Parathyroid adenoma (tissue), 2 donors: Measurements from ENCODE around the gene PDE4A.

Source experiments
- H2AFZ ChIP-seq: fragments of 300-600 bp; sonication (generic); one replicate; pipeline ENCODE4 v1.7.0; 2017; ENCODE audit warnings: antibody characterized with exemption, mild to moderate bottlenecking
- H3K27ac ChIP-seq: fragments of 300-600 bp; sonication (generic); one replicate; pipeline ENCODE4 v1.7.0; 2017
- H3K27me3 ChIP-seq: fragments of 300-600 bp; sonication (generic); one replicate; pipeline ENCODE4 v1.7.0; 2017; ENCODE audit warnings: low read length; ENCODE audit not compliant: control insufficient read depth, insufficient read depth
- H3K36me3 ChIP-seq: fragments of 300-600 bp; sonication (generic); one replicate; pipeline ENCODE4 v1.7.0; 2017; ENCODE audit warnings: low read length; ENCODE audit not compliant: control insufficient read depth, insufficient read depth
- H3K4me1 ChIP-seq: fragments of 300-600 bp; sonication (generic); one replicate; pipeline ENCODE4 v1.7.0; 2017; ENCODE audit warnings: control low read depth
- H3K4me2 ChIP-seq: fragments of 300-600 bp; sonication (generic); one replicate; pipeline ENCODE4 v1.7.0; 2017; ENCODE audit warnings: low read length
- H3K4me3 ChIP-seq: fragments of 300-600 bp; sonication (generic); one replicate; pipeline ENCODE4 v1.7.0; 2017; ENCODE audit warnings: low read depth, low read length
- H3K79me2 ChIP-seq: fragments of 300-600 bp; sonication (generic); one replicate; pipeline ENCODE4 v1.7.0; 2017; ENCODE audit warnings: control low read depth
- H3K9ac ChIP-seq: fragments of 300-600 bp; sonication (generic); one replicate; pipeline ENCODE4 v1.7.0; 2017; ENCODE audit warnings: mild to moderate bottlenecking
- H3K9me3 ChIP-seq: fragments of 300-600 bp; sonication (generic); one replicate; pipeline ENCODE4 v1.7.0; 2017; ENCODE audit warnings: low read length; ENCODE audit not compliant: control insufficient read depth
- CTCF ChIP-seq: fragments of 300-600 bp; sonication (generic); IDR thresholded peaks from one replicate; pipeline ENCODE4 v1.7.0; 2017; ENCODE audit warnings: antibody characterized with exemption, mild to moderate bottlenecking
- donor health status: primary hyperparathyroidism.

Gene PDE4A

GRCh38 chr19:10416380-10417257 is 3.7 kb upstream of the PDE4A start:
- Histone ChIP-seq H3K27me3 (no peaks in the 10 kb centered on the region), H3K4me2 (peak overlapping the region; percentile 74), H3K9ac (no peak overlapping the region), H3K27ac (peak overlapping the region; percentile 20), H3K9me3 (no peaks in the 10 kb centered on the region), H2AFZ (peak overlapping the region; percentile 80), H3K79me2 (no peaks in the 10 kb centered on the region), H3K4me1 (peaks cover 21% of the 10 kb centered on the region), H3K4me3 (peak overlapping the region; percentile 62), H3K36me3 (no peaks in the 10 kb centered on the region)
- peak; percentile 82 for TF ChIP-seq CTCF

GRCh38 chr19:10417541-10418234 is 2.6 kb upstream of the PDE4A start:
- Histone ChIP-seq H3K27me3 (no peaks in the 10 kb centered on the region), H3K9me3 (no peaks in the 10 kb centered on the region), H3K4me2 (no peak overlapping the region), H3K79me2 (no peaks in the 10 kb centered on the region), H3K9ac (no peak overlapping the region), H3K4me3 (no peak overlapping the region), H2AFZ (no peak overlapping the region), H3K4me1 (peaks cover 21% of the 10 kb centered on the region), H3K36me3 (no peaks in the 10 kb centered on the region), H3K27ac (no peak overlapping the region)
- TF ChIP-seq CTCF: no peak

- Histone ChIP-seq H3K27me3 (no peaks in the 10 kb centered on the region), H3K4me3 (no peak overlapping the region), H3K79me2 (no peaks in the 10 kb centered on the region), H3K9me3 (no peaks in the 10 kb centered on the region), H3K9ac (no peak overlapping the region), H3K36me3 (no peaks in the 10 kb centered on the region), H2AFZ (no peak overlapping the region), H3K4me1 (peaks cover 21% of the 10 kb centered on the region), H3K27ac (no peak overlapping the region), H3K4me2 (no peak overlapping the region)
- no peak for TF ChIP-seq CTCF
Observed at GRCh38 chr19:10418235-10418484, 2.2 kb upstream of the PDE4A start.

GRCh38 chr19:10418485-10419199 is 1.7 kb upstream of the PDE4A start:
- Histone ChIP-seq H2AFZ (no peak overlapping the region), H3K27me3 (no peaks in the 10 kb centered on the region)
- TF ChIP-seq CTCF: no peak

More at GRCh38 chr19:10418485-10419199, 1.7 kb upstream of the PDE4A start:
- no peak overlapping the region for H3K27ac ChIP-seq
- H3K9me3 ChIP-seq: no peaks in the 10 kb centered on the region
- H3K9ac ChIP-seq: no peak overlapping the region
- H3K4me3 ChIP-seq: no peak overlapping the region
- no peaks in the 10 kb centered on the region for H3K79me2 ChIP-seq
- no peak overlapping the region for H3K4me2 ChIP-seq
- no peaks in the 10 kb centered on the region for H3K36me3 ChIP-seq
- H3K4me1 ChIP-seq: peaks cover 21% of the 10 kb centered on the region
